GM23248 (cell line): ENCODE results near the gene PRKAR1B. TPM values are rescaled to one million over a fixed set of nuclear protein-coding genes. Genes with fewer than 3 reads are reported as not detected.

Experiments
- DNase-seq: peaks from one replicate; pipeline ENCODE4 v3.0.0-alpha.2; 2015
- H2AFZ ChIP-seq: fragments of 200-600 bp; sonication (generic); 2 replicates; pipeline ENCODE4 v1.6.1; 2016; ENCODE audit warnings: antibody characterized with exemption
- H3F3A ChIP-seq: fragments of 200-600 bp; sonication (generic); 2 replicates; pipeline ENCODE4 v1.6.1; 2016; ENCODE audit warnings: mild to moderate bottlenecking, antibody characterized with exemption, mixed run types; ENCODE audit not compliant: insufficient read depth
- H3K27ac ChIP-seq: fragments of 200-600 bp; sonication (generic); 2 replicates; pipeline ENCODE4 v1.5.1; 2016; ENCODE audit warnings: mild to moderate bottlenecking
- H3K27me3 ChIP-seq: fragments of 200-600 bp; sonication (generic); replicated peaks from 2 replicates; pipeline ENCODE4 v1.6.1; 2016; ENCODE audit warnings: mild to moderate bottlenecking; ENCODE audit not compliant: insufficient read depth
- H3K36me3 ChIP-seq: fragments of 200-600 bp; sonication (generic); 2 replicates; pipeline ENCODE4 v1.6.1; 2016; ENCODE audit warnings: low read depth, mild to moderate bottlenecking
- H3K4me1 ChIP-seq: fragments of 200-600 bp; sonication (generic); 2 replicates; pipeline ENCODE4 v1.6.1; 2016; ENCODE audit warnings: mild to moderate bottlenecking; ENCODE audit not compliant: insufficient read depth
- H3K4me2 ChIP-seq: fragments of 200-600 bp; sonication (generic); one replicate; pipeline ENCODE4 v1.6.1; 2016; ENCODE audit warnings: mild to moderate bottlenecking; ENCODE audit not compliant: unreplicated experiment
- H3K4me3 ChIP-seq: fragments of 200-600 bp; sonication (generic); 2 replicates; pipeline ENCODE4 v1.5.1; 2016; ENCODE audit warnings: mild to moderate bottlenecking
- H3K79me2 ChIP-seq: fragments of 200-600 bp; sonication (generic); 2 replicates; pipeline ENCODE4 v1.6.1; 2016; ENCODE audit warnings: mild to moderate bottlenecking; ENCODE audit not compliant: insufficient read depth
- H3K9ac ChIP-seq: fragments of 200-600 bp; sonication (generic); 2 replicates; pipeline ENCODE4 v1.6.1; 2016; ENCODE audit warnings: mild to moderate bottlenecking
- H3K9me2 ChIP-seq: fragments of 200-600 bp; sonication (generic); 2 replicates; pipeline ENCODE4 v1.6.1; 2016; ENCODE audit warnings: mixed run types, mild to moderate bottlenecking, moderate library complexity; ENCODE audit not compliant: insufficient read depth
- H3K9me3 ChIP-seq: fragments of 200-600 bp; sonication (generic); one replicate; pipeline ENCODE4 v1.6.1; 2017; ENCODE audit warnings: low read depth
- H4K20me1 ChIP-seq: fragments of 200-600 bp; sonication (generic); 2 replicates; pipeline ENCODE4 v1.6.0; 2016; ENCODE audit not compliant: insufficient read depth
- EZH2 ChIP-seq: fragments of 200-600 bp; sonication (generic); IDR thresholded peaks from 2 replicates; pipeline ENCODE4 v1.6.1; 2018; ENCODE audit warnings: antibody characterized with exemption, mild to moderate bottlenecking; ENCODE audit not compliant: insufficient read depth, poor library complexity, severe bottlenecking
- EZH2phosphoT487 ChIP-seq: fragments of 200-600 bp; sonication (generic); IDR thresholded peaks from 2 replicates; pipeline ENCODE4 v1.6.1; 2018; ENCODE audit warnings: antibody characterized with exemption, moderate library complexity, mild to moderate bottlenecking, low read depth; ENCODE audit not compliant: insufficient read depth
- WGBS, 2 experiments: methylation state at CpG; one replicate each; pipeline ENCODE4 v1.1.6; 2015 to 2017; ENCODE audit warnings: low lambda C conversion rate in 2 of 2, low coverage in 1 of 2; ENCODE audit errors: missing lambda C conversion rate in 2 of 2; 5-methylcytosine and 5-hydroxymethylcytosine counted together
- in situ Hi-C: fragments of 300-500 bp; cut with MboI; formaldehyde crosslinking; loops from 2 replicates; pipeline ENCODE4 v1.15.0; 2020
- polyA plus RNA-seq: library from polyadenylated mRNA; unstranded; fragments of >200 nt; fragmentation: Nextera tagmentation; extraction: Ambion mirVana; gene quantifications from 2 replicates; pipeline ENCODE4 v1.2.1, GENCODE V29; 2016
- total RNA-seq: library from RNA; depleted of rRNA; stranded (reverse); fragments of >200 nt; shearing (Covaris generic); gene quantifications from 2 replicates; pipeline ENCODE4 v1.2.3, GENCODE V29; 2014

The PRKAR1B gene
- total and polyA plus RNA-seq, 2 experiments from 2014 or later: 10.2 to 12.9 TPM

GRCh38 chr7:594920-595620 is 132.0 kb downstream of the PRKAR1B start:
- Histone ChIP-seq H3K79me2 (no peaks in the 10 kb centered on the region), H2AFZ (no peak overlapping the region), H3K9me3 (no peaks in the 10 kb centered on the region), H3K27ac (no peak overlapping the region), H3K9me2 (no peaks in the 10 kb centered on the region), H4K20me1 (no peaks in the 10 kb centered on the region), H3K4me1 (no peaks in the 10 kb centered on the region), H3K4me3 (no peak overlapping the region), H3K36me3 (no peaks in the 10 kb centered on the region), H3K27me3 (no peaks in the 10 kb centered on the region), H3F3A (no peaks in the 10 kb centered on the region), H3K9ac (no peak overlapping the region), H3K4me2 (no peak overlapping the region)
- DNase-seq: no peak
- in situ Hi-C loops: no loop called here
- TF ChIP-seq EZH2 (no peak), EZH2phosphoT487 (no peak)
- WGBS, 2 experiments: 93 to 97% methylated on average over 21 to 26 of the region's 29 CpGs

GRCh38 chr7:594212-594913 is 132.7 kb downstream of the PRKAR1B start:
- no peaks in the 10 kb centered on the region for H3K9me2 ChIP-seq
- H3K9me3 ChIP-seq: no peaks in the 10 kb centered on the region
- TF ChIP-seq EZH2: no peak
- TF ChIP-seq EZH2phosphoT487: no peak
- no peaks in the 10 kb centered on the region for H3K79me2 ChIP-seq
- no peaks in the 10 kb centered on the region for H3K36me3 ChIP-seq
- no peaks in the 10 kb centered on the region for H4K20me1 ChIP-seq
- no peak overlapping the region for H3K4me3 ChIP-seq
- H3K27me3 ChIP-seq: no peaks in the 10 kb centered on the region
- no peaks in the 10 kb centered on the region for H3F3A ChIP-seq
- H3K4me1 ChIP-seq: no peaks in the 10 kb centered on the region
- in situ Hi-C loops: no loop called here
- 89 to 94% methylated on average over 11 to 16 of the region's 16 CpGs for WGBS, 2 experiments
- no peak overlapping the region for H3K27ac ChIP-seq
- DNase-seq: no peak
- H3K4me2 ChIP-seq: no peak overlapping the region
- no peak overlapping the region for H3K9ac ChIP-seq
- no peak overlapping the region for H2AFZ ChIP-seq

GRCh38 chr7:593324-594115 is 133.6 kb downstream of the PRKAR1B start:
- no peak overlapping the region for H3K4me2 ChIP-seq
- H3K9me3 ChIP-seq: no peaks in the 10 kb centered on the region
- TF ChIP-seq EZH2 (no peak), EZH2phosphoT487 (no peak)
- no peaks in the 10 kb centered on the region for H3K36me3 ChIP-seq
- no peak overlapping the region for H3K4me3 ChIP-seq
- H2AFZ ChIP-seq: no peak overlapping the region
- H3K9ac ChIP-seq: no peak overlapping the region
- in situ Hi-C loops: no loop called here
- H3F3A ChIP-seq: no peaks in the 10 kb centered on the region
- 92% methylated on average over 34 of the region's 34 CpGs for WGBS, 2 experiments
- no peaks in the 10 kb centered on the region for H3K4me1 ChIP-seq
- no peak for DNase-seq
- H3K79me2 ChIP-seq: no peaks in the 10 kb centered on the region
- H4K20me1 ChIP-seq: no peaks in the 10 kb centered on the region
- no peak overlapping the region for H3K27ac ChIP-seq
- H3K9me2 ChIP-seq: no peaks in the 10 kb centered on the region
- no peaks in the 10 kb centered on the region for H3K27me3 ChIP-seq

- H3K79me2 ChIP-seq: no peaks in the 10 kb centered on the region
- H3K4me1 ChIP-seq: no peaks in the 10 kb centered on the region
- H3K4me2 ChIP-seq: no peak overlapping the region
- H3K4me3 ChIP-seq: no peak overlapping the region
- no peak for DNase-seq
- H3F3A ChIP-seq: no peaks in the 10 kb centered on the region
- TF ChIP-seq EZH2phosphoT487 (no peak), EZH2 (no peak)
- no peaks in the 10 kb centered on the region for H3K9me3 ChIP-seq
- H3K27me3 ChIP-seq: no peaks in the 10 kb centered on the region
- H3K9ac ChIP-seq: no peak overlapping the region
- 86 to 87% methylated on average over 29 to 42 of the region's 42 CpGs for WGBS, 2 experiments
- no peak overlapping the region for H3K27ac ChIP-seq
- H3K36me3 ChIP-seq: no peaks in the 10 kb centered on the region
- H3K9me2 ChIP-seq: no peaks in the 10 kb centered on the region
- no peak overlapping the region for H2AFZ ChIP-seq
- in situ Hi-C loops: no loop called here
- H4K20me1 ChIP-seq: no peaks in the 10 kb centered on the region
Observed at GRCh38 chr7:591856-592628, 135.0 kb downstream of the PRKAR1B start.
